Tibial nerve (tissue), 4 donors: ENCODE measurements around the gene PFN1. TPM values are rescaled to one million over a fixed set of nuclear protein-coding genes. Genes with fewer than 3 reads are reported as not detected.
A peak's percentile ranks its signal among the peaks of the same experiment; 100 is the strongest.

Source experiments
- DNase-seq, 2 donors: peaks; one replicate each; pipeline ENCODE4 v3.0.0-alpha.2; 2019; ENCODE audit warnings: low spot score in 2 of 2
- H3K27ac ChIP-seq, 4 donors: fragments of 200-600 bp; sonication (generic) in 3 of 4; one replicate each; pipeline ENCODE4 v1.5.1; 2017 to 2019; ENCODE audit warnings: mild to moderate bottlenecking in 1 of 4
- H3K27me3 ChIP-seq, 2 donors: fragments of 200-600 bp; sonication (generic) in 1 of 2; one replicate each; pipeline versions ENCODE4 v1.5.1 to v1.6.0; 2017 to 2019
- H3K36me3 ChIP-seq, 3 donors: fragments of 200-600 bp; sonication (generic); one replicate each; pipeline ENCODE4 v1.5.1; 2018 to 2019
- H3K4me1 ChIP-seq, 4 donors: fragments of 200-600 bp; sonication (generic) in 3 of 4; one replicate each; pipeline ENCODE4 v1.5.1; 2017 to 2019
- H3K4me3 ChIP-seq, 4 donors: fragments of 200-600 bp; sonication (generic) in 3 of 4; one replicate each; pipeline ENCODE4 v1.5.1; 2017 to 2019; ENCODE audit warnings: mild to moderate bottlenecking in 1 of 4, moderate library complexity in 1 of 4
- H3K9me3 ChIP-seq, 4 donors: fragments of 200-600 bp; sonication (generic) in 3 of 4; one replicate each; pipeline ENCODE4 v1.5.1; 2017 to 2019
- EP300 ChIP-seq, 2 donors: sonication (generic); formaldehyde crosslinking; IDR thresholded peaks; one replicate each; pipeline ENCODE4 v1.6.1; 2017; ENCODE audit warnings: antibody characterized with exemption in 2 of 2, mild to moderate bottlenecking in 1 of 2
- POLR2A ChIP-seq, 2 donors: fragments of 450-650 bp; IDR thresholded peaks; one replicate each; pipeline ENCODE4 v1.6.1; 2017; ENCODE audit warnings: antibody characterized with exemption in 2 of 2, mild to moderate bottlenecking in 2 of 2, moderate library complexity in 2 of 2
- WGBS, 2 donors: methylation state at CpG; one replicate each; pipeline ENCODE4 v1.1.5; 2018; 5-methylcytosine and 5-hydroxymethylcytosine counted together
- total RNA-seq, 4 donors: library from RNA; depleted of rRNA; stranded (reverse); fragments of >200 nt; gene quantifications; one replicate each; pipeline ENCODE4 v1.1.0, GENCODE V29; 2016
- TF ChIP-seq, protein P1 (sequence below), 5 experiments: fragments of 200-600 bp in 3 of 5; fragments of 450-650 bp in 2 of 5; sonication (generic) in 3 of 5; IDR thresholded peaks; one replicate each; pipeline ENCODE4 v1.5.1; 2016 to 2019; ENCODE audit warnings: antibody characterized with exemption in 5 of 5, mild to moderate bottlenecking in 3 of 5, moderate library complexity in 2 of 5

PFN1 gene
- total RNA-seq, 4 donors from 2014 or later: 422 to 1,004 (median 483) TPM

DNA sequence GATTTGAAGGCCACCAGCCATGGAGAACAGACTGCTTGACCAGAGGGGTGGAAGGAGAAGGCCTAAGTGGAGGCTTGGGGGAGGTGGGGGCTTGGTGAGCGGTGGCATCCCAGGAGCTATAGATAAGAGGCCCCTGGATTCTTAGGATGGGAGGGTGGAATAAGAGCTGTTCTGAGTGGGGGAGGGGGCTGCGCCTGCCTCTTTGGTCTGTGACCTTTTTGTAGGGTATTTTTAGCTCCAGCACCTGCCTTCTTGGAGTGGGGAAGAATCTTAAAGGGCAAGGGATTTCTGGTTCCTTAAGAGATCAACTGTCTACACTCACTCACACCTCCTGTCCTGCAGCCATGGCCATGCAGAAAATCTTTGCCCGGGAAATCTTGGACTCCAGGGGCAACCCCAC is 3.2 kb upstream of the PFN1 start:
- H3K36me3 ChIP-seq: peaks cover 0 to 2% (median 0%) of the 10 kb centered on the region in 3 donors
- no peaks in the 10 kb centered on the region for H3K9me3 ChIP-seq
- H3K4me1 ChIP-seq: peaks cover 0 to 28% (median 15%) of the 10 kb centered on the region in 4 donors
- H3K27me3 ChIP-seq: no peaks in the 10 kb centered on the region
- TF ChIP-seq POLR2A (IDR thresholded peaks at IDR 0.05) (no peak), EP300 (IDR thresholded peaks at IDR 0.05) (no peak)
- TF ChIP-seq, protein P1, sequence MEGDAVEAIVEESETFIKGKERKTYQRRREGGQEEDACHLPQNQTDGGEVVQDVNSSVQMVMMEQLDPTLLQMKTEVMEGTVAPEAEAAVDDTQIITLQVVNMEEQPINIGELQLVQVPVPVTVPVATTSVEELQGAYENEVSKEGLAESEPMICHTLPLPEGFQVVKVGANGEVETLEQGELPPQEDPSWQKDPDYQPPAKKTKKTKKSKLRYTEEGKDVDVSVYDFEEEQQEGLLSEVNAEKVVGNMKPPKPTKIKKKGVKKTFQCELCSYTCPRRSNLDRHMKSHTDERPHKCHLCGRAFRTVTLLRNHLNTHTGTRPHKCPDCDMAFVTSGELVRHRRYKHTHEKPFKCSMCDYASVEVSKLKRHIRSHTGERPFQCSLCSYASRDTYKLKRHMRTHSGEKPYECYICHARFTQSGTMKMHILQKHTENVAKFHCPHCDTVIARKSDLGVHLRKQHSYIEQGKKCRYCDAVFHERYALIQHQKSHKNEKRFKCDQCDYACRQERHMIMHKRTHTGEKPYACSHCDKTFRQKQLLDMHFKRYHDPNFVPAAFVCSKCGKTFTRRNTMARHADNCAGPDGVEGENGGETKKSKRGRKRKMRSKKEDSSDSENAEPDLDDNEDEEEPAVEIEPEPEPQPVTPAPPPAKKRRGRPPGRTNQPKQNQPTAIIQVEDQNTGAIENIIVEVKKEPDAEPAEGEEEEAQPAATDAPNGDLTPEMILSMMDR (IDR thresholded peaks at IDR 0.05): no peak
- DNase-seq: no peak
- H3K27ac ChIP-seq: no peak overlapping the region
- no peak overlapping the region for H3K4me3 ChIP-seq
- 80 to 92% methylated on average over 3 of the region's 3 CpGs for WGBS, 2 donors

DNA sequence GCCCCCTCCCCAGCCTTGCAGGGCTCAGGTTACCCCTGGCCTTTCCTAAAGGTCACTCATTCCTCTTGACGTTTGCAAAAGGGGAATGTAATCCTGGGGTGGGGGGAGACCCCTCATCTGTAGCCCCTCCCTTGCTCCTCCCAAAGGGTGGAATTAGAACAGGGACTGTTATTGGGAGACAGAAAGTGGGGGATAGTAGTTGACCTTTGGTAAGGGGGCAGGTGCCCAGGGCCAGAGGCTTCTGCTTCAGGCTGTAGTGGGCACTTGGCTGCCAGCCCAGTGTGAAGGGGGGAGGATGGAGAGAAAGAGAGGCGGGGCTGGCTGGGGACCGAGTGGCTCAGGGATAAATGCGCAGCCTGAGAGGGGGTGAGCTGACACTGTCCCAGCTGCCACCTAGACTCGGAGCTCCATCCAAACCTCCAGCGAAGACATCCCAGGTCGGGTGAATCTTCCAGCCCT is 2.4 kb upstream of the PFN1 start, which contains the start of gene ENO3:
TSS of gene ENO3 (plus strand) at position 374 of the 459 bp plus-strand sequence. CDS start 711 bp downstream, outside the sequence.
- Histone ChIP-seq H3K36me3 (peaks cover 0 to 9% (median 0%) of the 10 kb centered on the region in 3 donors), H3K4me3 (peak within 1 kb of the TSS; percentile 85 to 99 (median 95)), H3K27ac (peak within 1 kb of the TSS; percentile 94 to 98 (median 96)), H3K4me1 (peaks cover 0 to 35% (median 22%) of the 10 kb centered on the region in 4 donors), H3K9me3 (no peaks in the 10 kb centered on the region), H3K27me3 (no peaks in the 10 kb centered on the region)
- WGBS, 2 donors: 39 to 40% methylated on average over 7 of the region's 7 CpGs
- TF ChIP-seq POLR2A (IDR thresholded peaks at IDR 0.05) (no peak), EP300 (IDR thresholded peaks at IDR 0.05) (no peak)
- TF ChIP-seq, protein P1 (IDR thresholded peaks at IDR 0.05): no peak
- DNase-seq: no peak

DNA sequence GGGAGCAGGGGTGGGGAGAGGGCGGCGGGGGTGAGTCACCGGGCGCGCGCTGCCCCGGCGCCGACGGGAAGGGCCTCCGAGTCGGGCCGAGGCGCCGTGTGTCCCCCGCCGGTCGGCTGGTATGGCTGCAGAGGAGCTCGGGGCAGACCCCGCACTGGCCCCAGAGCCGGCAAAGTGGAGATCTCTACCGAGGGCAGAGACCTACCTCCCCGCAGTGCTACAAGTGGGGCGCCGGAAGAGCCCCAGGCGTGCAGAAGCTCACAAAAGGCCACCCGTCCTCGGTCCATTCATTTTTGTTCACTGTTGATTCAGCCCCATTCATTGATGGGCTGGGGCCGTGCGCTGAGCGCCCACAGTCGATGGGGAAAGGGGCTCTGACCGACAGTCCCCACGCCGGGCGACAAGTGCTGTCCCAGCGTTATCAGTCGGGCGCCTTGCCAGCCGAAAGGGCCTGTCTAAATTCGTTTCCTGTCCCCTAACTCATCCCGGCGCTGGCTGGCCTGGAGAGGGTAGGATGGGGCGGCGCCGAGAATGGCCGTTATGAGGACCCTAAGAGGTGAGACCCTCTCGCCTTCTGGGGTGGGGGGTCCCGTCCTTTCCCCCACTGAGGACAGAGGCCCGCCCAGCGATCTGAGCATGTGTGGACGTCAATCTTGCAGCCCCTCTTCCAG is 1.9 kb upstream of the PFN1 start:
- H3K36me3 ChIP-seq: peaks cover 0 to 14% (median 0%) of the 10 kb centered on the region in 3 donors
- TF ChIP-seq, protein P1 (IDR thresholded peaks at IDR 0.05): no peak
- no peak for TF ChIP-seq POLR2A (IDR thresholded peaks at IDR 0.05)
- TF ChIP-seq EP300 (IDR thresholded peaks at IDR 0.05): no peak
- H3K4me1 ChIP-seq: peaks cover 0 to 41% (median 28%) of the 10 kb centered on the region in 4 donors
- no peaks in the 10 kb centered on the region for H3K27me3 ChIP-seq
- H3K4me3 ChIP-seq: peak overlapping the region; percentile 85 to 99 (median 95)
- H3K9me3 ChIP-seq: no peaks in the 10 kb centered on the region
- 11 to 22% methylated on average over 27 to 33 of the region's 52 CpGs for WGBS, 2 donors
- peak overlapping the region; percentile 94 to 98 (median 96) for H3K27ac ChIP-seq
- peak in 1 of 2 donors; percentile 49 for DNase-seq

DNA sequence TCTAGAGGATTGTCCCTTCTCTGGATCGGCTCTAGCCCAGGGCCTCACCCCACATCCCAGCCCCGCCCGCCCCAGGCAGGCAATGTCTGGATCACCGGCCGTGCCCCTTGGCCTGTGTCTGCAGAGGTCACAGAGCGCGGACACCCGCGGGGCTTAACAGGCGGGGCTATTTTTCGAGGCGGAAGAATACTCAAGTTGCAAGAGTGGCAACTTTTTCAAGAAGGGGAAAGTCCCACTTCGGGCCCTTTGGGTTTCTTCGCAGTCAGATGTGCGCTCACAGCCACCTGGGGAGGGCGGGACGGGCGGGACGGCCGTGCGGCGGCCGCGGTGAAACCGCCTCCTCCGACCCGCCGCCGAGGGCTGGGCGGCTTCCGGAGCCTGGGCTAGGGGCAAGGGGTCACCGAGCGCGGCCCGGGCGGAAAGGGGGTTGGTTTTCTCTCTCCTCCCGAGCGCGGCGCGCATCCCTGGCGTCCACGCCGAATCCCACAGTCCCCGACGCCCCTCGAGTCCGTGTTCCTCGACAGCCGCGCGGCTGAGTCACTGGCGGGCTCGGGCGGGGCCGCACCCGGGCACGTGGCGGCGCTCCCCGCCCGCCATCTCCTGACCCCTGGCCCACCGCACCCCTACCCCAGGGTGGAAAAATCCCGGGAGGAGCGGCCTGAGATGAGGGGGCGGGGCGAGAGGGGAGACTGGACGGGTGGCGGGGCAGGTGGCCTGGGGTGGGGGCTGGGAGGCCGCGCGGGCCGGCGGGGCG is 1.2 kb upstream of the PFN1 start:
- peak overlapping the region; percentile 94 to 98 (median 96) for H3K27ac ChIP-seq
- WGBS, 2 donors: 0 to 1% methylated on average over 6 to 48 of the region's 75 CpGs
- no peaks in the 10 kb centered on the region for H3K9me3 ChIP-seq
- no peaks in the 10 kb centered on the region for H3K27me3 ChIP-seq
- TF ChIP-seq POLR2A (IDR thresholded peaks at IDR 0.05) (peak in 1 of 2 donors; percentile 32), EP300 (IDR thresholded peaks at IDR 0.05) (peak in 1 of 2 donors; percentile 10)
- TF ChIP-seq, protein P1 (IDR thresholded peaks at IDR 0.05): peak in 1 of 5 experiments; percentile 16
- peaks cover 0 to 21% (median 0%) of the 10 kb centered on the region in 3 donors for H3K36me3 ChIP-seq
- H3K4me3 ChIP-seq: peak overlapping the region; percentile 85 to 99 (median 95)
- H3K4me1 ChIP-seq: peaks cover 0 to 48% (median 34%) of the 10 kb centered on the region in 4 donors
- peak in 1 of 2 donors; percentile 46 for DNase-seq
